ENCODE measurements around the gene P4HA3.

DNA sequence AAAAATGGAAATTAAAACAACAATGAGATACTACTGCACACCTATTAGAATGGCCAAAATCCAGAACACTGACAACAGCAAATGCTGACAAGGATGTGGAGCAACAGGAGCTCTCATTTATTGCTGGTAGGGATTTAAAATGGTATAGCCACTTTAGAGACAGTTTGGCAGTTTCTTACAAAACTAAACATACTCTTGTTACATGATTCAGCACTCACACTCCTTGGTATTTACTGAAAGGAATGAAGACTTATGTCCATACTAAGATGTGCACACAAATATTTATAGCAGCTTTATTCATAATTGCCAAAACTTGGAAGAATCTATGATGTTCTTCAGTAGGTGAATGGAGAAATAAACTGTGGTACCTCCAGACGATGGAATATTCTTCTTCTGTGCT is 46.0 kb upstream of the P4HA3 start:
- TF ChIP-seq CTCF (IDR thresholded peaks at IDR 0.05) (no peak), POLR2A (IDR thresholded peaks at IDR 0.05) (no peak)
